Measurements from ENCODE around the gene ASS1. TPM values are rescaled to one million over a fixed set of nuclear protein-coding genes. Genes with fewer than 3 reads are reported as not detected.

The ASS1 gene
- total and polyA plus RNA-seq, 2 donors (not counting 1 experiment from before 2014, with no cell fraction given) = 0.30 to 0.44 TPM

- H3K27me3 ChIP-seq (replicated peaks in 1 of 4; ENCODE audit: control extremely low read depth in 1 of 4, control insufficient read depth in 3 of 4, insufficient read depth in 4 of 4, low read length in 3 of 4) = no peaks in the 10 kb centered on the region
- no peak overlapping the region for H3K27ac ChIP-seq (ENCODE audit: low read length in 2 of 2)
- H3K4me1 ChIP-seq (ENCODE audit: control insufficient read depth in 2 of 2, insufficient read depth in 2 of 2, low read length in 2 of 2) = no peaks in the 10 kb centered on the region
- H3K9me3 ChIP-seq (ENCODE audit: control extremely low read depth in 1 of 3, control insufficient read depth in 2 of 3, insufficient read depth in 1 of 3, low read length in 2 of 3) = peaks cover 0 to 16% (median 0%) of the 10 kb centered on the region in 3 donors
- ATAC-seq (ENCODE audit: low read depth) (no peak), DNase-seq (no peak)
- H3K36me3 ChIP-seq (replicated peaks in 1 of 2; ENCODE audit: control extremely low read depth in 1 of 2, control insufficient read depth in 1 of 2, extremely low read depth in 1 of 2, insufficient read depth in 2 of 2, low read length in 1 of 2) = no peaks in the 10 kb centered on the region
- no peaks in the 10 kb centered on the region for H4K20me1 ChIP-seq (ENCODE audit: control insufficient read depth, insufficient read depth, low read length, poor library complexity, severe bottlenecking)
- H3K27ac Mint-ChIP-seq = no peak overlapping the region
- WGBS (ENCODE audit: insufficient coverage) = 81% methylated on average over 18 of the region's 18 CpGs
- CTCF ChIA-PET = no interaction called here
- H3K9ac ChIP-seq (ENCODE audit: low read length) = no peak overlapping the region
- no peaks in the 10 kb centered on the region for H3K9me3 Mint-ChIP-seq (ENCODE audit: insufficient read depth)
- H3K4me1 Mint-ChIP-seq = no peaks in the 10 kb centered on the region
- H2AFZ ChIP-seq (ENCODE audit: insufficient read depth, low read depth, low read length, poor library complexity, severe bottlenecking) = no peak overlapping the region
- no peak overlapping the region for H3K4me2 ChIP-seq (replicated peaks; ENCODE audit: low read depth, low read length, poor library complexity, severe bottlenecking)
- H3K27me3 Mint-ChIP-seq = peaks cover 3% of the 10 kb centered on the region
- POLR2A ChIA-PET = no interaction called here
- no peak overlapping the region for H3K4me3 ChIP-seq (ENCODE audit: control extremely low read depth in 1 of 5, extremely low read depth in 1 of 5, insufficient read depth in 1 of 5, low read depth in 2 of 5, low read length in 4 of 5)
- H3K79me2 ChIP-seq (ENCODE audit: control insufficient read depth, insufficient read depth, low read length) = no peaks in the 10 kb centered on the region
- intact Hi-C loops (cut with micrococcal nuclease) = no loop called here
- H3K4me3 Mint-ChIP-seq = no peak overlapping the region
- no peak for TF ChIP-seq EZH2 (IDR thresholded peaks at IDR 0.05; ENCODE audit: borderline replicate concordance, insufficient read depth, low read depth, low read length, poor library complexity, severe bottlenecking)
- TF ChIP-seq CTCF (IDR thresholded peaks at IDR 0.05) = no peak
Measured at GRCh38 chr9:130526193-130526853, 81.6 kb downstream of the ASS1 start.

- H3K27me3 Mint-ChIP-seq = peaks cover 3% of the 10 kb centered on the region
- Histone ChIP-seq H3K9ac (ENCODE audit: low read length) (no peak overlapping the region), H3K4me2 (replicated peaks; ENCODE audit: low read depth, low read length, poor library complexity, severe bottlenecking) (no peak overlapping the region), H3K79me2 (ENCODE audit: control insufficient read depth, insufficient read depth, low read length) (no peaks in the 10 kb centered on the region), H3K27me3 (replicated peaks in 1 of 4; ENCODE audit: control extremely low read depth in 1 of 4, control insufficient read depth in 3 of 4, insufficient read depth in 4 of 4, low read length in 3 of 4) (no peaks in the 10 kb centered on the region), H2AFZ (ENCODE audit: insufficient read depth, low read depth, low read length, poor library complexity, severe bottlenecking) (no peak overlapping the region), H3K36me3 (replicated peaks in 1 of 2; ENCODE audit: control extremely low read depth in 1 of 2, control insufficient read depth in 1 of 2, extremely low read depth in 1 of 2, insufficient read depth in 2 of 2, low read length in 1 of 2) (no peaks in the 10 kb centered on the region), H3K4me1 (ENCODE audit: control insufficient read depth in 2 of 2, insufficient read depth in 2 of 2, low read length in 2 of 2) (no peaks in the 10 kb centered on the region), H3K4me3 (ENCODE audit: control extremely low read depth in 1 of 5, extremely low read depth in 1 of 5, insufficient read depth in 1 of 5, low read depth in 2 of 5, low read length in 4 of 5) (no peak overlapping the region), H4K20me1 (ENCODE audit: control insufficient read depth, insufficient read depth, low read length, poor library complexity, severe bottlenecking) (no peaks in the 10 kb centered on the region), H3K27ac (ENCODE audit: low read length in 2 of 2) (no peak overlapping the region), H3K9me3 (ENCODE audit: control extremely low read depth in 1 of 3, control insufficient read depth in 2 of 3, insufficient read depth in 1 of 3, low read length in 2 of 3) (peaks cover 0 to 13% (median 0%) of the 10 kb centered on the region in 3 donors)
- no peak for DNase-seq
- ChIA-PET CTCF (no interaction called here), POLR2A (no interaction called here)
- no peaks in the 10 kb centered on the region for H3K9me3 Mint-ChIP-seq (ENCODE audit: insufficient read depth)
- no peak overlapping the region for H3K4me3 Mint-ChIP-seq
- no peak overlapping the region for H3K27ac Mint-ChIP-seq
- intact Hi-C loops (cut with micrococcal nuclease) = no loop called here
- no peak for TF ChIP-seq EZH2 (IDR thresholded peaks at IDR 0.05; ENCODE audit: borderline replicate concordance, insufficient read depth, low read depth, low read length, poor library complexity, severe bottlenecking)
- ATAC-seq (ENCODE audit: low read depth) = no peak
- WGBS (ENCODE audit: insufficient coverage) = 86% methylated on average over 31 of the region's 31 CpGs
- H3K4me1 Mint-ChIP-seq = no peaks in the 10 kb centered on the region
Measured at GRCh38 chr9:130526854-130527650, 82.3 kb downstream of the ASS1 start.
